NB4 (cell line): ENCODE measurements around the gene COLEC11.
A peak's percentile ranks its signal among the peaks of the same experiment; 100 is the strongest.

ENCODE experiments used
- DNase-seq: peaks from one replicate; pipeline ENCODE4 v3.0.0; 2010; ENCODE audit warnings: low read depth
- H3K4me3 ChIP-seq: one replicate; pipeline ENCODE4 v1.5.1; 2011; ENCODE audit warnings: mild to moderate bottlenecking, low read depth, low read length, moderate library complexity
- CTCF ChIP-seq: IDR thresholded peaks from one replicate; pipeline ENCODE4 v1.5.1; 2012; ENCODE audit warnings: low read depth, low read length
- MYC ChIP-seq: IDR thresholded peaks from 2 replicates; pipeline ENCODE4 v1.6.1; 2011; ENCODE audit warnings: low read depth, low read length
- POLR2A ChIP-seq: IDR thresholded peaks from 2 replicates; pipeline ENCODE4 v1.6.1; 2011; ENCODE audit warnings: mild to moderate bottlenecking; ENCODE audit not compliant: insufficient read length; ENCODE audit errors: extremely low read depth
- TF ChIP-seq, protein P1 (sequence below): IDR thresholded peaks from 2 replicates; pipeline ENCODE4 v1.6.1; 2011; ENCODE audit warnings: low read depth, low read length

Gene COLEC11

GRCh38 chr2:3647831-3648651 lies 53.1 kb downstream of the COLEC11 start:
- no peak overlapping the region for H3K4me3 ChIP-seq
- TF ChIP-seq, protein P1, sequence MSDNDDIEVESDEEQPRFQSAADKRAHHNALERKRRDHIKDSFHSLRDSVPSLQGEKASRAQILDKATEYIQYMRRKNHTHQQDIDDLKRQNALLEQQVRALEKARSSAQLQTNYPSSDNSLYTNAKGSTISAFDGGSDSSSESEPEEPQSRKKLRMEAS = no peak
- DNase-seq = no peak

DNA sequence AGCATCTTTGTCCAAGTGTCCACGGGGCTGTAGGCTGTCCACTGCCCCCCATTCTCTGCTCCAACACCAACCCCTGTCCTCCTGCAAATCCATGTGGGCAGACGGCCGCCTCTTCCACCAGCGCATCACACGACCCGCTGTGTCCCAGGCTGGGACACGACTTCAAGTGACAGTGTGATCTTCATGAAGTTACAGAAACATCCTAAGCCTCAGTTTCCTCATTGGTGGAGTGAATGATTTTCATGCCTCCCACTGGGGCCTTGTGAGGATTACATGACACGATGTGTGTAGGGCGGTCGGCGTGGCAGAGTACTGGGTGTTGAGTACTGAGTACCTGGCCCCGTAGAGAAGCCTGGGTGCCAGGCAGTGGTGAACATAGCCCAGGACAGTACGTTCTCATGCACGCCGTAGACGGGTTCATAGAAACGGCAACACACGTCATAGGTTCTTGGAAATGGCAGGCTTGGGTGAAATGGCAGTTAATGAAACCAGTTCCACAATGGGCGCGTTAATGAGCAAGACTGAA lies 53.8 kb downstream of the COLEC11 start:
- no peak for DNase-seq
- no peak overlapping the region for H3K4me3 ChIP-seq
- TF ChIP-seq CTCF (no peak), POLR2A (no peak), MYC (no peak)
- TF ChIP-seq, protein P1 = no peak

GRCh38 chr2:3649581-3649980 lies 54.7 kb downstream of the COLEC11 start:
- DNase-seq = no peak
- TF ChIP-seq POLR2A = no peak
- TF ChIP-seq, protein P1 = no peak
- no peak for TF ChIP-seq MYC
- no peak for TF ChIP-seq CTCF
- H3K4me3 ChIP-seq = no peak overlapping the region

- no peak for TF ChIP-seq MYC
- no peak for TF ChIP-seq CTCF
- TF ChIP-seq, protein P1 = no peak
- TF ChIP-seq POLR2A = no peak
- DNase-seq = no peak
- no peak overlapping the region for H3K4me3 ChIP-seq
Measured at GRCh38 chr2:3650140-3650920, 55.4 kb downstream of the COLEC11 start.

DNA sequence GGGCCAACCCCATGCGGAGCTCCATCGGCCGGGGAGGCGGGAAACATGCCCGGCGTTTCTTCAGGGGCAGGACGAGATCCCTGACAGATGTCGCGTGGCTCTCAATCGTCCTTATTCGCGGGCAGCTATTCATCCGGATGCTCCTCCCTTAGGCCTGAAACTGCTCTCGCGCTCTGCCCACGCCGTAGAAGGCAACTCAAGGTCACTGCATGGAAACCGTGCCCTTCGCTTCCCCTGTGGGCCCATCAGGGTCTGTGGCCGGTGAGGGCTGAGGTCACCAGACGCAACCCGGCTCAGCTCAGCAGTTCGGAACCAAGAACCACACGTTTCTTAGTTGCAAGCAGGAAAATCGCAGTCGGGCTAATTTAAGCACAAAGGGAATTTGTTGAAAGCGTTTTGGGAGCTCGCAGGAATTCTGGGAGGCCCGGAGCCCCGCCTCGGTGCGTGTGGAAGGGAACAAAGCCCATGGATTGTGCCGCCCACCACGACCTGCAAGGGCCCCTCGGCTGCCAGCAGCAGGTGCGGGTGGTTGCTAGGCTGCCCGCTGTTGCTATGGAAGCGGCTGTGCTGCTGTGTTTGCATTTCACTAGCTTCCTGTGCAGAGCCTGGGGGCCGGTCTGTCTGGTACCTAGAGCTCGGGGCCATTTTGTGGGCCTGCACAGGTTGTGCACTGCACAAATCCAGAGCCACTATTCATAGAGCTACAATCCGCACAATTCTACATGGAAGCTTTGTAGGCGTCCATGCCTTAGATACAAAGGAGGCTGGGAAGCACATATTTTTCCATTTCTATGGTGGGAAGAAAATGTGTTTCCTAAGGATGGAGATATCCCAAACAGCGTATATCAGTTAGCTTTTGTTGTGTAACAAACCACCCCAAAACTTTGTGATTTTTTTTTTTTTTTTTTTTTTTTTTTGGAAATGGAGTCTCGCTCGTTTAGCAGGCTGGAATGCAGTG lies 57.1 kb downstream of the COLEC11 start:
- peak; percentile 24 for DNase-seq
- no peak overlapping the region for H3K4me3 ChIP-seq
- TF ChIP-seq CTCF (no peak), POLR2A (no peak), MYC (no peak)
- TF ChIP-seq, protein P1 = no peak
